Lower leg skin (tissue), 4 donors: ENCODE measurements around the gene VASN. TPM values are rescaled to one million over a fixed set of nuclear protein-coding genes. Genes with fewer than 3 reads are reported as not detected.

ENCODE experiments used
- DNase-seq, 2 donors: peaks; one replicate each; pipeline ENCODE4 v3.0.0-alpha.2; 2019; ENCODE audit warnings: low spot score in 2 of 2
- H3K4me3 ChIP-seq: fragments of 200-600 bp; sonication (generic); 2 replicates; pipeline ENCODE4 v1.5.1; 2017; ENCODE audit warnings: mild to moderate bottlenecking, low read depth; ENCODE audit not compliant: poor library complexity, severe bottlenecking
- CTCF ChIP-seq, 3 donors: fragments of 450-650 bp; IDR thresholded peaks; one replicate each; pipeline ENCODE4 v1.5.1; 2016; ENCODE audit warnings: antibody characterized with exemption in 3 of 3, mild to moderate bottlenecking in 3 of 3, moderate library complexity in 2 of 3
- POLR2A ChIP-seq, 2 donors: fragments of 450-650 bp; IDR thresholded peaks; one replicate each; pipeline ENCODE4 v1.6.1; 2016 to 2017; ENCODE audit warnings: antibody characterized with exemption in 2 of 2, mild to moderate bottlenecking in 1 of 2, moderate library complexity in 1 of 2
- WGBS, 2 donors: methylation state at CpG; one replicate each; pipeline ENCODE4 v1.1.5; 2018; 5-methylcytosine and 5-hydroxymethylcytosine counted together
- intact Hi-C: fragments of 100-400 bp; cut with DNase I; formaldehyde crosslinking; loops from one replicate; pipeline ENCODE4 v1.15.0; 2023; ENCODE audit warnings: low total_unique reads
- total RNA-seq, 4 donors: library from RNA; depleted of rRNA; stranded (reverse); fragments of >200 nt; gene quantifications; one replicate each; pipeline ENCODE4 v1.1.0, GENCODE V29; 2016

Gene VASN
- total RNA-seq, 4 donors from 2014 or later, result 35.6 to 52.8 (median 46.7) TPM

GRCh38 chr16:4388271-4389021 lies 16.8 kb downstream of the VASN start:
- 71 to 87% methylated on average over 13 to 18 of the region's 19 CpGs for WGBS, 2 donors
- no peak overlapping the region for H3K4me3 ChIP-seq
- DNase-seq, result no peak
- intact Hi-C loops, result no loop called here
- TF ChIP-seq CTCF (IDR thresholded peaks at IDR 0.05) (no peak), POLR2A (IDR thresholded peaks at IDR 0.05) (no peak)

GRCh38 chr16:4389051-4389955 lies 17.7 kb downstream of the VASN start:
- intact Hi-C loops, result no loop called here
- 70 to 71% methylated on average over 18 to 27 of the region's 27 CpGs for WGBS, 2 donors
- no peak for DNase-seq
- TF ChIP-seq CTCF (IDR thresholded peaks at IDR 0.05) (no peak), POLR2A (IDR thresholded peaks at IDR 0.05) (no peak)
- no peak overlapping the region for H3K4me3 ChIP-seq

GRCh38 chr16:4390266-4391260 lies 18.9 kb downstream of the VASN start:
- intact Hi-C loops, result loop anchor here (10.0 kb wide), 1 partner anchor 186 kb away; no protein-coding TSS in a partner anchor
- no peak for TF ChIP-seq POLR2A (IDR thresholded peaks at IDR 0.05)
- TF ChIP-seq CTCF (IDR thresholded peaks at IDR 0.05), result no peak
- 88 to 92% methylated on average over 18 of the region's 18 CpGs for WGBS, 2 donors
- no peak for DNase-seq
- no peak overlapping the region for H3K4me3 ChIP-seq

- TF ChIP-seq CTCF (IDR thresholded peaks at IDR 0.05), result no peak
- TF ChIP-seq POLR2A (IDR thresholded peaks at IDR 0.05), result no peak
- intact Hi-C loops, result loop anchor here (10.0 kb wide), 1 partner anchor 187 kb away; no protein-coding TSS in a partner anchor
- 80% methylated on average over 15 to 22 of the region's 22 CpGs for WGBS, 2 donors
- no peak overlapping the region for H3K4me3 ChIP-seq
- DNase-seq, result no peak
Observed at GRCh38 chr16:4391631-4392381, 20.2 kb downstream of the VASN start.
